Upper lobe of left lung (tissue), 4 donors: ENCODE data around the gene LRRC74B.
"Not testable (repeated sequence)": the region's sequence is repeated elsewhere in the genome, so short reads cannot be mapped to it uniquely, and the experiment has no call there.

Source experiments
- CTCF ChIP-seq, 6 experiments: fragments of 450-650 bp in 4 of 6; fragments of 200-600 bp in 2 of 6; sonication (generic) in 2 of 6; IDR thresholded peaks; one replicate each; pipeline ENCODE4 v1.5.1; 2016 to 2019; ENCODE audit warnings: antibody characterized with exemption in 6 of 6
- EP300 ChIP-seq, 4 donors: sonication (generic); formaldehyde crosslinking; IDR thresholded peaks; one replicate each; pipeline ENCODE4 v1.5.1; 2017; ENCODE audit warnings: antibody characterized with exemption in 4 of 4, control low read depth in 2 of 4
- POLR2A ChIP-seq, 4 donors: fragments of 450-650 bp; IDR thresholded peaks; one replicate each; pipeline ENCODE4 v1.5.1; 2016 to 2017; ENCODE audit warnings: antibody characterized with exemption in 4 of 4, mild to moderate bottlenecking in 2 of 4
- POLR2AphosphoS5 ChIP-seq, 2 donors: sonication (generic); formaldehyde crosslinking; IDR thresholded peaks; one replicate each; pipeline ENCODE4 v1.5.1; 2017; ENCODE audit warnings: antibody characterized with exemption in 2 of 2

GRCh38 chr22:21071796-21072195 lies 26.1 kb downstream of the LRRC74B start:
- not testable (repeated sequence) for TF ChIP-seq POLR2A, CTCF, EP300, POLR2AphosphoS5 (IDR thresholded peaks at IDR 0.05)
